Measurements from ENCODE around the gene UNC13B. TPM values are rescaled to one million over a fixed set of nuclear protein-coding genes. Genes with fewer than 3 reads are reported as not detected.

The UNC13B gene
- total RNA-seq, 1 experiment from 2014 or later, result 9.8 TPM

- Histone ChIP-seq H3K9me2 (replicated peaks; ENCODE audit: low read length) (no peaks in the 10 kb centered on the region), H3K4me1 (ENCODE audit: insufficient read depth, low read length) (peaks cover 24% of the 10 kb centered on the region), H3K4me3 (ENCODE audit: low read length) (no peak overlapping the region), H3K27me3 (ENCODE audit: low read length) (no peaks in the 10 kb centered on the region), H3K9ac (ENCODE audit: low read length) (no peak overlapping the region), H3F3A (ENCODE audit: low read length, unreplicated experiment) (no peaks in the 10 kb centered on the region), H4K20me1 (ENCODE audit: low read length) (no peaks in the 10 kb centered on the region), H3K9me3 (ENCODE audit: low read length) (no peaks in the 10 kb centered on the region), H3K27ac (ENCODE audit: low read length) (no peak overlapping the region), H3K36me3 (ENCODE audit: low read depth, low read length) (no peaks in the 10 kb centered on the region), H3K79me2 (ENCODE audit: low read length) (no peaks in the 10 kb centered on the region), H2AFZ (ENCODE audit: low read length) (no peak overlapping the region), H3K4me2 (ENCODE audit: low read length) (no peak overlapping the region)
- DNase-seq (no peak), ATAC-seq (no peak)
- no TSS peak for BruUV-seq (replicated peaks)
- ChIA-PET POLR2A (ENCODE audit: unreplicated experiment) (no interaction called here), CTCF (no interaction called here)
- intact Hi-C loops (cut with micrococcal nuclease), result no loop called here
- TF ChIP-seq CTCF (conservative IDR thresholded peaks at IDR 0.05; ENCODE audit: low read depth, low read length) (no peak), EZH2phosphoT487 (IDR thresholded peaks at IDR 0.05; ENCODE audit: borderline replicate concordance, low read length) (no peak), EZH2 (IDR thresholded peaks at IDR 0.05; ENCODE audit: low read length, unreplicated experiment) (no peak)
These were observed 192.0 kb downstream of the UNC13B start for GRCh38 chr9:35353731-35354365.

- ChIA-PET POLR2A (ENCODE audit: unreplicated experiment) (no interaction called here), CTCF (no interaction called here)
- no peak for TF ChIP-seq EZH2 (IDR thresholded peaks at IDR 0.05; ENCODE audit: low read length, unreplicated experiment)
- TF ChIP-seq CTCF (conservative IDR thresholded peaks at IDR 0.05; ENCODE audit: low read depth, low read length), result no peak
- TF ChIP-seq EZH2phosphoT487 (IDR thresholded peaks at IDR 0.05; ENCODE audit: borderline replicate concordance, low read length), result no peak
- H3K4me1 ChIP-seq (ENCODE audit: insufficient read depth, low read length), result peaks cover 5% of the 10 kb centered on the region
- no peaks in the 10 kb centered on the region for H4K20me1 ChIP-seq (ENCODE audit: low read length)
- no TSS peak for BruUV-seq (replicated peaks)
- H3K27ac ChIP-seq (ENCODE audit: low read length), result no peak overlapping the region
- no peak overlapping the region for H3K4me3 ChIP-seq (ENCODE audit: low read length)
- no peaks in the 10 kb centered on the region for H3K9me3 ChIP-seq (ENCODE audit: low read length)
- H3K27me3 ChIP-seq (ENCODE audit: low read length), result no peaks in the 10 kb centered on the region
- no peaks in the 10 kb centered on the region for H3K9me2 ChIP-seq (replicated peaks; ENCODE audit: low read length)
- no peak overlapping the region for H3K9ac ChIP-seq (ENCODE audit: low read length)
- intact Hi-C loops (cut with micrococcal nuclease), result no loop called here
- H3K36me3 ChIP-seq (ENCODE audit: low read depth, low read length), result no peaks in the 10 kb centered on the region
- H2AFZ ChIP-seq (ENCODE audit: low read length), result no peak overlapping the region
- no peaks in the 10 kb centered on the region for H3F3A ChIP-seq (ENCODE audit: low read length, unreplicated experiment)
- no peak for DNase-seq
- no peaks in the 10 kb centered on the region for H3K79me2 ChIP-seq (ENCODE audit: low read length)
- ATAC-seq, result no peak
- no peak overlapping the region for H3K4me2 ChIP-seq (ENCODE audit: low read length)
These were observed 194.1 kb downstream of the UNC13B start for GRCh38 chr9:35355939-35356338.

GRCh38 chr9:35357116-35357515 lies 195.3 kb downstream of the UNC13B start:
- H3K9ac ChIP-seq (ENCODE audit: low read length), result no peak overlapping the region
- ChIA-PET POLR2A (ENCODE audit: unreplicated experiment) (no interaction called here), CTCF (no interaction called here)
- no peak overlapping the region for H2AFZ ChIP-seq (ENCODE audit: low read length)
- H3K27me3 ChIP-seq (ENCODE audit: low read length), result no peaks in the 10 kb centered on the region
- no TSS peak for BruUV-seq (replicated peaks)
- intact Hi-C loops (cut with micrococcal nuclease), result no loop called here
- H3K9me3 ChIP-seq (ENCODE audit: low read length), result no peaks in the 10 kb centered on the region
- TF ChIP-seq EZH2phosphoT487 (IDR thresholded peaks at IDR 0.05; ENCODE audit: borderline replicate concordance, low read length) (no peak), CTCF (conservative IDR thresholded peaks at IDR 0.05; ENCODE audit: low read depth, low read length) (no peak), EZH2 (IDR thresholded peaks at IDR 0.05; ENCODE audit: low read length, unreplicated experiment) (no peak)
- H3K9me2 ChIP-seq (replicated peaks; ENCODE audit: low read length), result no peaks in the 10 kb centered on the region
- H3K36me3 ChIP-seq (ENCODE audit: low read depth, low read length), result no peaks in the 10 kb centered on the region
- no peaks in the 10 kb centered on the region for H4K20me1 ChIP-seq (ENCODE audit: low read length)
- no peaks in the 10 kb centered on the region for H3K4me1 ChIP-seq (ENCODE audit: insufficient read depth, low read length)
- H3K79me2 ChIP-seq (ENCODE audit: low read length), result no peaks in the 10 kb centered on the region
- DNase-seq (peak; percentile 31), ATAC-seq (no peak)
- H3K4me3 ChIP-seq (ENCODE audit: low read length), result no peak overlapping the region
- no peaks in the 10 kb centered on the region for H3F3A ChIP-seq (ENCODE audit: low read length, unreplicated experiment)
- H3K27ac ChIP-seq (ENCODE audit: low read length), result no peak overlapping the region
- no peak overlapping the region for H3K4me2 ChIP-seq (ENCODE audit: low read length)
